ENCODE measurements around the gene FSTL4. TPM values are rescaled to one million over a fixed set of nuclear protein-coding genes. Genes with fewer than 3 reads are reported as not detected.
"Not testable (repeated sequence)": the region's sequence is repeated elsewhere in the genome, so short reads cannot be mapped to it uniquely, and the experiment has no call there.

FSTL4 gene
- total and polyA plus RNA-seq, 2 experiments from 2014 or later, result 0.47 to 0.74 TPM

DNA sequence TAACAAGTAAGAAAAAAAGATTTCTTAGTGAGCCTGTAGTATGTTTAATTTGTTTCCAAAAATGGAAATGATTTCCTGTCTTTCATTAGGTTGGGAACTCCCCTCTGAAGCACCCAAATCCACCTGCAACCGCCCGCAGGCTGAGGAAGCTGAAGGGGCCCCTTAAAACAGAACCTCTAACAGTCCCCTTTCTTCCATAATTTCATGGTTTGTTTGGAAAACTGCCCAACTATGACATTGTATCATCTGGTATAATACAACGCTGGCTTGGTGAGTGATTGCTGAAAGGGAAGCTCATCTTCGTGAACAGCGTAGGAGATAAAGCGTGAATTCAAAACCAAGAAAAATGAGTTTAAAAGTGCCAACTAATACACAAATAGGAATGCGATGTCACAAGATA, 215.5 kb downstream of the FSTL4 start:
- no peak overlapping the region for H3K4me2 ChIP-seq
- no peak overlapping the region for H2AFZ ChIP-seq
- peaks cover 13% of the 10 kb centered on the region for H3K4me1 ChIP-seq (ENCODE audit: insufficient read depth)
- no peaks in the 10 kb centered on the region for H3K79me2 ChIP-seq
- DNase-seq (ENCODE audit: low spot score), result no peak
- H3K27me3 ChIP-seq, result no peaks in the 10 kb centered on the region
- TF ChIP-seq CTCF (IDR thresholded peaks at IDR 0.05; ENCODE audit: poor library complexity), result no peak
- no peak for TF ChIP-seq EZH2phosphoT487 (IDR thresholded peaks at IDR 0.05; ENCODE audit: low read depth, severe bottlenecking, unreplicated experiment)
- TF ChIP-seq EZH2 (IDR thresholded peaks at IDR 0.05; ENCODE audit: borderline replicate concordance), result no peak
- no peaks in the 10 kb centered on the region for H3K36me3 ChIP-seq (replicated peaks; ENCODE audit: insufficient read depth, low read depth)
- no peak overlapping the region for H3K4me3 ChIP-seq
- no peaks in the 10 kb centered on the region for H4K20me1 ChIP-seq (ENCODE audit: insufficient read depth, poor library complexity, severe bottlenecking)
- no peaks in the 10 kb centered on the region for H3K9me3 ChIP-seq (ENCODE audit: low read depth)
- H3K9me2 ChIP-seq (replicated peaks; ENCODE audit: insufficient read depth), result no peaks in the 10 kb centered on the region
- 71% methylated on average over 7 of the region's 7 CpGs for WGBS (ENCODE audit: low lambda C conversion rate, missing lambda C conversion rate)
- H3K27ac ChIP-seq, result no peak overlapping the region

DNA sequence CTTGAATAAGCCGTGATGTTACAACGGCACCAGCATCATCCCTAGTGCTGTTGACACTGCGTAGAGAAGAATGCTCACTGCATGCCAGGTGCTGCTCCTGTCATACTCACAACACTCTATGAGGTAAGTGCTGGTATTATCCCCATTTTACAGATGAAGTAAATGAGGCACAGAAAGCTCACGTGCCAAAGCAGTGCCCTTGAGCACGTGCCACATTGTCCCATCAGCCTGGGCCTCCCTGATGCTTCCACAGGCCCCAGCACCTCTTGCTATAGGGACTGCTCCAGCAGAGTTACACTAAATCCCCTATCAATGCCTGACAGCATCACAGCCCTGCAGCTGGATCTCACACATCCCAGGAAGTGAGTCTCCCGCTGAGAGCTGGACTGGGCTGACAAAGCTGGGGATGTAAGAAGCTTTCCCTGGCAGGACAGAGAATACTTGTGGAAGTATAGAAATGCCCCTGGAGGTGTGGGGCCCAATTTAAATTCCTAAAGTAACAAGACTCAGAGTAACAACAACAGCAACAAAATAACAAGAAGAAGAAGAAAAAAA, 216.1 kb downstream of the FSTL4 start:
- no peak overlapping the region for H3K4me2 ChIP-seq
- DNase-seq (ENCODE audit: low spot score), result no peak
- H4K20me1 ChIP-seq (ENCODE audit: insufficient read depth, poor library complexity, severe bottlenecking), result no peaks in the 10 kb centered on the region
- peak overlapping the region; percentile 20 for H3K27ac ChIP-seq
- H3K9me2 ChIP-seq (replicated peaks; ENCODE audit: insufficient read depth), result no peaks in the 10 kb centered on the region
- no peaks in the 10 kb centered on the region for H3K9me3 ChIP-seq (ENCODE audit: low read depth)
- TF ChIP-seq CTCF (IDR thresholded peaks at IDR 0.05; ENCODE audit: poor library complexity) (no peak), EZH2phosphoT487 (IDR thresholded peaks at IDR 0.05; ENCODE audit: low read depth, severe bottlenecking, unreplicated experiment) (no peak), EZH2 (IDR thresholded peaks at IDR 0.05; ENCODE audit: borderline replicate concordance) (no peak)
- no peaks in the 10 kb centered on the region for H3K79me2 ChIP-seq
- no peaks in the 10 kb centered on the region for H3K27me3 ChIP-seq
- 71% methylated on average over 6 of the region's 6 CpGs for WGBS (ENCODE audit: low lambda C conversion rate, missing lambda C conversion rate)
- no peaks in the 10 kb centered on the region for H3K36me3 ChIP-seq (replicated peaks; ENCODE audit: insufficient read depth, low read depth)
- peaks cover 13% of the 10 kb centered on the region for H3K4me1 ChIP-seq (ENCODE audit: insufficient read depth)
- H3K4me3 ChIP-seq, result no peak overlapping the region
- H2AFZ ChIP-seq, result no peak overlapping the region

DNA sequence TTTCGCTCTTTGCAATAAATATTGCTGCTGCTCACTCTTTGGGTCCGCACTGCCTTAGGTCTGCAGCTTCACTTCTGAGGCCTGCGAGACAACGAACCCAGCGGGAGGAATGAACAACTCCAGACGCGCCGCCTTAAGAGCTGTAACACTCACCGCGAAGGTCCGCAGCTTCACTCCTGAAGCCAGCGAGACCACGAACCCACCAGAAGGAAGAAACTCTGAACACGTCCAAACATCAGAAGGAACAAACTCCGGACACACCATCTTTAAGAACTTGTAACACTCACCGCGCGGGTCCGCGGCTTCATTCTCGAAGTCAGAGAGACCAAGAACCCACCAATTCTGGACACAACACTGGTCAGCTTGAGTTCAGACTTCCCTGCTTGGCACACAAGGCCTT, 217.1 kb downstream of the FSTL4 start:
- H3K9me3 ChIP-seq (ENCODE audit: low read depth); H3K9me2 ChIP-seq (replicated peaks; ENCODE audit: insufficient read depth); H3K27ac ChIP-seq; H3K4me2 ChIP-seq; H3K27me3 ChIP-seq; DNase-seq (ENCODE audit: low spot score); H3K36me3 ChIP-seq (replicated peaks; ENCODE audit: insufficient read depth, low read depth); H4K20me1 ChIP-seq (ENCODE audit: insufficient read depth, poor library complexity, severe bottlenecking); H2AFZ ChIP-seq; H3K79me2 ChIP-seq; H3K4me3 ChIP-seq: not testable (repeated sequence)
- peaks cover 13% of the 10 kb centered on the region for H3K4me1 ChIP-seq (ENCODE audit: insufficient read depth)
- WGBS (ENCODE audit: low lambda C conversion rate, missing lambda C conversion rate), result 98% methylated on average over 21 of the region's 21 CpGs

DNA sequence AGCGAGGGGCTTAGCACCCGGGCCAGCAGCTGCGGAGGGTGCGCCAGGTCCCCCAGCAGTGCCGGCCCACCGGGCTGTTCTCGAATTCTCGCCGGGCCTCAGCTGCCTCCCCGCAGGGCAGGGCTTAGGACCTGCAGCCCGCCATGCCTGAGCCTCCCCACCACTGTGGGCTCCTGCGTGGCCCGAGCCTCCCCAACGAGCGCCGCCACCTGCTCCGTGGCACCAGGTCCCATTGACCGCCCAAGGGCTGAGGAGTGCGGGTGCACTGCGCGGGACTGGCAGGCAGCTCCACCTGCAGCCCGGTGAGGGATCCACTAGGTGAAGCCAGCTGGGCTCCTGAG, 217.9 kb downstream of the FSTL4 start:
- H3K27me3 ChIP-seq; H3K4me3 ChIP-seq; H3K79me2 ChIP-seq; H3K9me2 ChIP-seq (replicated peaks; ENCODE audit: insufficient read depth); H3K27ac ChIP-seq; H3K4me2 ChIP-seq; H4K20me1 ChIP-seq (ENCODE audit: insufficient read depth, poor library complexity, severe bottlenecking); H3K9me3 ChIP-seq (ENCODE audit: low read depth); H2AFZ ChIP-seq; DNase-seq (ENCODE audit: low spot score); H3K36me3 ChIP-seq (replicated peaks; ENCODE audit: insufficient read depth, low read depth): not testable (repeated sequence)
- H3K4me1 ChIP-seq (ENCODE audit: insufficient read depth), result peaks cover 13% of the 10 kb centered on the region
- WGBS (ENCODE audit: low lambda C conversion rate, missing lambda C conversion rate), result 98% methylated on average over 16 of the region's 22 CpGs
